ENCODE data around the gene STK36.

STK36 gene, protein sequence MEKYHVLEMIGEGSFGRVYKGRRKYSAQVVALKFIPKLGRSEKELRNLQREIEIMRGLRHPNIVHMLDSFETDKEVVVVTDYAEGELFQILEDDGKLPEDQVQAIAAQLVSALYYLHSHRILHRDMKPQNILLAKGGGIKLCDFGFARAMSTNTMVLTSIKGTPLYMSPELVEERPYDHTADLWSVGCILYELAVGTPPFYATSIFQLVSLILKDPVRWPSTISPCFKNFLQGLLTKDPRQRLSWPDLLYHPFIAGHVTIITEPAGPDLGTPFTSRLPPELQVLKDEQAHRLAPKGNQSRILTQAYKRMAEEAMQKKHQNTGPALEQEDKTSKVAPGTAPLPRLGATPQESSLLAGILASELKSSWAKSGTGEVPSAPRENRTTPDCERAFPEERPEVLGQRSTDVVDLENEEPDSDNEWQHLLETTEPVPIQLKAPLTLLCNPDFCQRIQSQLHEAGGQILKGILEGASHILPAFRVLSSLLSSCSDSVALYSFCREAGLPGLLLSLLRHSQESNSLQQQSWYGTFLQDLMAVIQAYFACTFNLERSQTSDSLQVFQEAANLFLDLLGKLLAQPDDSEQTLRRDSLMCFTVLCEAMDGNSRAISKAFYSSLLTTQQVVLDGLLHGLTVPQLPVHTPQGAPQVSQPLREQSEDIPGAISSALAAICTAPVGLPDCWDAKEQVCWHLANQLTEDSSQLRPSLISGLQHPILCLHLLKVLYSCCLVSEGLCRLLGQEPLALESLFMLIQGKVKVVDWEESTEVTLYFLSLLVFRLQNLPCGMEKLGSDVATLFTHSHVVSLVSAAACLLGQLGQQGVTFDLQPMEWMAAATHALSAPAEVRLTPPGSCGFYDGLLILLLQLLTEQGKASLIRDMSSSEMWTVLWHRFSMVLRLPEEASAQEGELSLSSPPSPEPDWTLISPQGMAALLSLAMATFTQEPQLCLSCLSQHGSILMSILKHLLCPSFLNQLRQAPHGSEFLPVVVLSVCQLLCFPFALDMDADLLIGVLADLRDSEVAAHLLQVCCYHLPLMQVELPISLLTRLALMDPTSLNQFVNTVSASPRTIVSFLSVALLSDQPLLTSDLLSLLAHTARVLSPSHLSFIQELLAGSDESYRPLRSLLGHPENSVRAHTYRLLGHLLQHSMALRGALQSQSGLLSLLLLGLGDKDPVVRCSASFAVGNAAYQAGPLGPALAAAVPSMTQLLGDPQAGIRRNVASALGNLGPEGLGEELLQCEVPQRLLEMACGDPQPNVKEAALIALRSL (N-terminal part only)

DNA sequence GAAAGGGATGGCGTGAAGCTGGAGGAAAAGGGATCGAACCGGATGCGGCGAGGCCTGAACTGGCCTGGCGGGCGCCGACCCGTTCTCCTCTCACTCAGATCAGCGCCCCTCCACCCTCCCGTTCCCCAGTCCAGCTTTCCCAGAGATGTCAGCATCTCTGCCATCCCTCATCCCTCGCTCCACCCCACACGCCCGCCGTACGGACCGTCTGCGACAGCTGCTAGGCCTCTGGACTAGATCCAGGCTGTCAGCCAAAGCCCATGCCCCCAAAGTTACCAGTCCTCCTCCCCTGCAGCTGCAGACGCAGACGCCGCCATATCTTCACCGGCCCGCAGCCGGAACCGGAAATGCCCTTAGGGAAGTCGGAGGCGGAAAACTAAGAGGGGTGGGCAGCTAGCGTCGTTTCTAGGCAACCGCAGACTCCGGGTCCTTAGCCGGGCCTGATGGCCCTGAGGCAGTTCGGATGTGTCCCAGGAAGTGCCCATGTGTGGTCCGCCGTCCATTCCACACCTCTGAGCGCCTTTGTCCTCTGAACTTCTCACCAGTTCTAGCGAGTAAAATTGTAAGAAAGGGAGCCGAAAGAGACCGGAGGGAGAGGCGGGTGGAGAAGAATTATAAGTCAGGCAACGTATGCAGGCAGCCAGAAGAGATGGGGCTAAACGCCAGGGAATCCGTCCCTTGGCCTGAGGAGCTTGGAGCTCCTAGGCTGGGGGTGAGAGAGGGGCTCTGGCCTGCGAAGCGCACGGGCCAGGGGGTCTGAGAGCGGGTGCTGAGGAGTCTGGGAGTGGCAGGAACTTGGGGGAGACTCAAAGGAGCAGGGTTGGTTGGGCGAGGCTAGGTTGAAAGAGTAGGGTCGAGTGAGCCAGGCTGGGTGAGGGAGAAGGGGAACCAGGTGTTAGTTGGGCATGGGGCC lies at the start of gene STK36, which contains the start of gene RNF25:
Gene STK36, plus strand, starts transcription at position 433 of the 913 bp plus-strand sequence. CDS start 744 bp downstream, outside the sequence.
Gene RNF25, minus strand, starts transcription at position 349 of the 913 bp plus-strand sequence. Its CDS starts 32 bp downstream, at position 317.
- H3K4me3 ChIP-seq (ENCODE audit: low read length), result peak within 1 kb of the TSS; percentile 95
- peak; percentile 80 for DNase-seq (ENCODE audit: low read depth)
- TF ChIP-seq, protein P1, sequence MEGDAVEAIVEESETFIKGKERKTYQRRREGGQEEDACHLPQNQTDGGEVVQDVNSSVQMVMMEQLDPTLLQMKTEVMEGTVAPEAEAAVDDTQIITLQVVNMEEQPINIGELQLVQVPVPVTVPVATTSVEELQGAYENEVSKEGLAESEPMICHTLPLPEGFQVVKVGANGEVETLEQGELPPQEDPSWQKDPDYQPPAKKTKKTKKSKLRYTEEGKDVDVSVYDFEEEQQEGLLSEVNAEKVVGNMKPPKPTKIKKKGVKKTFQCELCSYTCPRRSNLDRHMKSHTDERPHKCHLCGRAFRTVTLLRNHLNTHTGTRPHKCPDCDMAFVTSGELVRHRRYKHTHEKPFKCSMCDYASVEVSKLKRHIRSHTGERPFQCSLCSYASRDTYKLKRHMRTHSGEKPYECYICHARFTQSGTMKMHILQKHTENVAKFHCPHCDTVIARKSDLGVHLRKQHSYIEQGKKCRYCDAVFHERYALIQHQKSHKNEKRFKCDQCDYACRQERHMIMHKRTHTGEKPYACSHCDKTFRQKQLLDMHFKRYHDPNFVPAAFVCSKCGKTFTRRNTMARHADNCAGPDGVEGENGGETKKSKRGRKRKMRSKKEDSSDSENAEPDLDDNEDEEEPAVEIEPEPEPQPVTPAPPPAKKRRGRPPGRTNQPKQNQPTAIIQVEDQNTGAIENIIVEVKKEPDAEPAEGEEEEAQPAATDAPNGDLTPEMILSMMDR (IDR thresholded peaks at IDR 0.05; ENCODE audit: insufficient read depth, low read depth, low read length, missing control alignments), result no peak

DNA sequence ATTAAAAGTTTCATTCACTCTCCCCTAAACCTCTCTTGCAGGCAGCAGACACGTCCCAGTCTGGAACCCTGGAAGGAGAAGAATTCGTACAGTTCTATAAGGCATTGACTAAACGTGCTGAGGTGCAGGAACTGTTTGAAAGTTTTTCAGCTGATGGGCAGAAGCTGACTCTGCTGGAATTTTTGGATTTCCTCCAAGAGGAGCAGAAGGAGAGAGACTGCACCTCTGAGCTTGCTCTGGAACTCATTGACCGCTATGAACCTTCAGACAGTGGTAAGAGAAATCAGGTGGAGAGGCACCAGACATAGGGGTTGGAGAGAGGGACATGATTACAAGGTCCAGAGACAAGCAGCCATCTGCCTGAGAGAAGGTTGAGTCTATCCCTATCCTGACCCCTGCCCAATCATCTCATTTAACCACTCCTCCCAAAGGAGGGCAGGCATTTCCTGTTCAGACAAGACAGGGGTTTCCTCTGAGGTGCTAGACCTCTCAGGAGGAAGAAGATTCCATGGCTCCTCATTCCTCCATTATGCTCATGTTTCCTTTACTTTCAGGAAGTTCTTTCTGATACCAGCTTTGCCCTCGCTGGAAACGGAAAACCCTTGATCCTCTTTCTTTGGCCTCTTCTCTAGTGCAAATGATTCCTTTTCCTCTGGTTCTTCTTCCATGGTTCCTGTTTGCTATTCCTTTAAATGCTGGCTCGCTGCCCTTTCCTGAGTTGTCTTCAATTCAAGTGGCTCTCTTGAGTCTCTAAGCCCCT lies 49.1 kb upstream of the STK36 start:
- no peak overlapping the region for H3K4me3 ChIP-seq (ENCODE audit: low read length)
- TF ChIP-seq, protein P1 (IDR thresholded peaks at IDR 0.05; ENCODE audit: insufficient read depth, low read depth, low read length, missing control alignments), result no peak
- DNase-seq (ENCODE audit: low read depth), result no peak

DNA sequence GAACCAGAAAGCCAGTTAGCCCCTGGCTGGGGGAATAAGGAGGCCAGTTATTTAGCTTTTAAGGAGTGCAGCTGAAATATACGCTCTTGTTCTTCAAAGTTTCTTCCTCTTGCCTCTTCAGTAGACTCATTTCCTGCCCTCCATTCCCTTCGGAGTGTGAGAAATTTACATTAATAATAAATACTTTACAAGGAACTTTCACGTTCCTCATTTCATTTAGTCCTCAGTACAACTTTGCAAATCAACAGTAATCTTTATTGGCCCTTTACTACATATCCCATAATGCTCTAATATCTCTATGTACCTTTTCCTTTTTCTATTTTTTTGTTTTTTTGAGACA lies 48.5 kb upstream of the STK36 start:
- DNase-seq (ENCODE audit: low read depth), result no peak
- TF ChIP-seq, protein P1 (IDR thresholded peaks at IDR 0.05; ENCODE audit: insufficient read depth, low read depth, low read length, missing control alignments), result no peak
- no peak overlapping the region for H3K4me3 ChIP-seq (ENCODE audit: low read length)

DNA sequence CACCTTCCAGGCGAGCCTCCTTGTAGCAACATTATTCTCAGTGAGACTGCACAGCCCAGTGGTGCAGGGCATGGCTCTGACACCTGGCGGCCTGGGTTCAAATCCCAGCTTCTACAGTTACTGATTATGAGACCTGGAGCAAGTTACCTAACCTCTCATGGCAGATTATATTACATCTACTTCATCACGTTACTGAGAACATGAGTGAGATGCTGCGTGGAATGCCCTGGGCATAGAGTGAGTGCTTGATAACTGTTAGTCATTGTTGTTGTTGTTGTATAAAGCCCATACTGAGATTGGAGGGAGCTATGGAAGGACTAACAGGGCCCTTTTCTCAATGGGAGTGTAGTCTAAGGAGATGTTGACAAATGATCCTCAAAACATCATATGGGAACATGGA lies 45.5 kb upstream of the STK36 start:
- peak; percentile 27 for DNase-seq (ENCODE audit: low read depth)
- H3K4me3 ChIP-seq (ENCODE audit: low read length), result no peak overlapping the region
- TF ChIP-seq, protein P1 (IDR thresholded peaks at IDR 0.05; ENCODE audit: insufficient read depth, low read depth, low read length, missing control alignments), result no peak

DNA sequence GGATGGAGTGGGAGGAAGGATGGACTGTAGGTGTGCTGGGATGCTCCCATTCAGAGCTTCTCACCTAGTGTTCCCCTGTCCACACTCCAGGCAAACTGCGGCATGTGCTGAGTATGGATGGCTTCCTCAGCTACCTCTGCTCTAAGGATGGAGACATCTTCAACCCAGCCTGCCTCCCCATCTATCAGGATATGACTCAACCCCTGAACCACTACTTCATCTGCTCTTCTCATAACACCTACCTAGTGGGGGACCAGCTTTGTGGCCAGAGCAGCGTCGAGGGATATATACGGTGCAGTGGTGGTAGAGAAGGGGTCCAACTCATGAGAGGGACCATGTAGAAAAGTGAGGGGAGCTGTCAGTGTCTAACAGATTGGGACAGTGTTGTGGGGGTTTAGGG lies 43.9 kb upstream of the STK36 start:
- H3K4me3 ChIP-seq (ENCODE audit: low read length), result no peak overlapping the region
- TF ChIP-seq, protein P1 (IDR thresholded peaks at IDR 0.05; ENCODE audit: insufficient read depth, low read depth, low read length, missing control alignments), result no peak
- no peak for DNase-seq (ENCODE audit: low read depth)

Measured in epithelial cell of esophagus (primary cell).